NCI-H2196 (cell line): ENCODE measurements around the gene ACAD11.
"Not testable (repeated sequence)": the region's sequence is repeated elsewhere in the genome, so short reads cannot be mapped to it uniquely, and the experiment has no call there.

Source experiments
- DNase-seq: peaks from one replicate; lab custom pipeline; 2025; ENCODE audit not compliant: unreplicated experiment; lab: John Stamatoyannopoulos, UW

Gene ACAD11

GRCh38 chr3:132652640-132653270 is 6.9 kb downstream of the ACAD11 start:
- no peak for DNase-seq

- no peak for DNase-seq
Measured at GRCh38 chr3:132650153-132650552, 9.5 kb downstream of the ACAD11 start.

- no peak for DNase-seq
Measured at GRCh38 chr3:132645058-132645457, 14.6 kb downstream of the ACAD11 start.

- peak; percentile 10 for DNase-seq
Measured at GRCh38 chr3:132643366-132643765, 16.2 kb downstream of the ACAD11 start.

GRCh38 chr3:132642539-132642847 is 17.1 kb downstream of the ACAD11 start:
- no peak for DNase-seq

- peak; percentile 71 for DNase-seq
Measured at GRCh38 chr3:132641837-132642538, 17.6 kb downstream of the ACAD11 start.

GRCh38 chr3:132641427-132641826 is 18.2 kb downstream of the ACAD11 start:
- not testable (repeated sequence) for DNase-seq

GRCh38 chr3:132638706-132639105 is 20.9 kb downstream of the ACAD11 start:
- no peak for DNase-seq

- no peak for DNase-seq
Measured at GRCh38 chr3:132637590-132637989, 22.0 kb downstream of the ACAD11 start.

- no peak for DNase-seq
Measured at GRCh38 chr3:132635052-132635451, 24.6 kb downstream of the ACAD11 start.

GRCh38 chr3:132630612-132631011 is 29.0 kb downstream of the ACAD11 start:
- DNase-seq: no peak

GRCh38 chr3:132629928-132630327 is 29.7 kb downstream of the ACAD11 start:
- DNase-seq: no peak

- DNase-seq: no peak
Measured at GRCh38 chr3:132628157-132628556, 31.5 kb downstream of the ACAD11 start.

GRCh38 chr3:132626955-132627354 is 32.7 kb downstream of the ACAD11 start:
- DNase-seq: no peak

- DNase-seq: no peak
Measured at GRCh38 chr3:132625613-132626012, 34.0 kb downstream of the ACAD11 start.

GRCh38 chr3:132624790-132625189 is 34.8 kb downstream of the ACAD11 start:
- DNase-seq: no peak

- DNase-seq: peak; percentile 45
Measured at GRCh38 chr3:132623646-132624045, 36.0 kb downstream of the ACAD11 start.

- DNase-seq: no peak
Measured at GRCh38 chr3:132622761-132623160, 36.8 kb downstream of the ACAD11 start.

- DNase-seq: no peak
Measured at GRCh38 chr3:132622148-132622547, 37.5 kb downstream of the ACAD11 start.

GRCh38 chr3:132616780-132617179 is 42.8 kb downstream of the ACAD11 start:
- no peak for DNase-seq

GRCh38 chr3:132615881-132616280 is 43.7 kb downstream of the ACAD11 start:
- DNase-seq: no peak

GRCh38 chr3:132615301-132615700 is 44.3 kb downstream of the ACAD11 start:
- DNase-seq: not testable (repeated sequence)

GRCh38 chr3:132606620-132607019 is 53.0 kb downstream of the ACAD11 start:
- DNase-seq: not testable (repeated sequence)
